ENCODE results near the gene EDIL3. TPM values are rescaled to one million over a fixed set of nuclear protein-coding genes. Genes with fewer than 3 reads are reported as not detected.

The EDIL3 gene
- total and polyA plus RNA-seq, 2 of the 8 experiments (the other 6 are each of a cell fraction or from before 2014, with no cell fraction given), result 14.7 to 47.2 TPM

DNA sequence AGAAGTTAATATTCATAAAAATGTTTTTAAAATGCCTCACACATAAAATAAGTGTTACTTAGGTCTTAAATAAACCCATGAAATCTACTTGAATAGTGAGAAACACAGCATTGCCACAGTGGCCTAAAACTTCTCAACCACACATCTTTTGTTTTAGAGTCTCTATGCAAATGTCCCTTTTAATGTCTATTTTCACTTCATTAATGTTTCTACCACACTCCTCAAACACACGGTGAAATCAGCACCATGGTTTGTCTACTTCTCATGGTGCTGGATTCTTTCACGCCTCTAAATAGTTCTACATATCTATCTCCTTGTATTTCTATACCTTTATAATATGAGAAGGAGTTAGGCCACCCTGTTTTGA lies 111.2 kb downstream of the EDIL3 start:
- no peak overlapping the region for H2AK5ac ChIP-seq (ENCODE audit: low read depth, low read length)
- H3K23ac ChIP-seq (ENCODE audit: insufficient read length), result no peak overlapping the region
- no peaks in the 10 kb centered on the region for H3K36me3 ChIP-seq (ENCODE audit: control insufficient read depth in 2 of 4, insufficient read depth in 4 of 4, low read length in 3 of 4)
- ChIA-PET CTCF (ENCODE audit: partially characterized antibody) (no interaction called here), POLR2A (ENCODE audit: partially characterized antibody) (no interaction called here)
- no peaks in the 10 kb centered on the region; the same call in 1 of the 2 replicates for H3K23me2 ChIP-seq (ENCODE audit: low read depth, low read length)
- no peak overlapping the region for H3K56ac ChIP-seq (replicated peaks; ENCODE audit: insufficient read length, low read depth, low read length)
- H3K27ac ChIP-seq (ENCODE audit: low read depth, low read length), result no peak overlapping the region
- no peak overlapping the region for H2BK20ac ChIP-seq (ENCODE audit: low read length)
- 86% methylated on average over 2 of the region's 2 CpGs; no CpG with 5 or more reads in 1 of the 2 experiments for WGBS, 2 experiments (ENCODE audit: extremely low coverage in 1 of 2, insufficient coverage in 1 of 2, insufficient read length in 1 of 2, insufficient replicate concordance in 2 of 2, low coverage in 1 of 2, low lambda C conversion rate in 2 of 2, missing lambda C conversion rate in 1 of 2)
- H4K5ac ChIP-seq (ENCODE audit: insufficient read length, low read depth, low read length), result no peak overlapping the region
- H3K9me3 ChIP-seq (ENCODE audit: insufficient read depth in 2 of 2, low read depth in 1 of 2, low read length in 1 of 2), result no peaks in the 10 kb centered on the region
- H2AFZ ChIP-seq (ENCODE audit: low read length), result no peak overlapping the region
- H3K79me1 ChIP-seq (ENCODE audit: low read depth, low read length), result no peaks in the 10 kb centered on the region
- H3K4me2 ChIP-seq (ENCODE audit: insufficient read depth in 1 of 2, low read depth in 2 of 2, low read length in 2 of 2), result no peak overlapping the region
- FAIRE-seq (no peak), DNase-seq (ENCODE audit: low read depth in 1 of 2, low spot score in 2 of 2) (no peak)
- H4K8ac ChIP-seq (ENCODE audit: extremely low read depth, insufficient read depth, low read length), result no peak overlapping the region
- peaks cover 0 to 4% (median 1%) of the 10 kb centered on the region in 4 experiments; a peak in 3 of 7 replicates for H3K4me1 ChIP-seq (replicated peaks in 1 of 4; ENCODE audit: control insufficient read depth in 3 of 4, insufficient read depth in 4 of 4, low read length in 3 of 4)
- no peak overlapping the region for H4K91ac ChIP-seq (replicated peaks; ENCODE audit: insufficient read length, low read length)
- no peak overlapping the region for H3K14ac ChIP-seq (ENCODE audit: insufficient read length)
- H2BK15ac ChIP-seq (ENCODE audit: low read length), result no peak overlapping the region
- no peak overlapping the region for H3K9ac ChIP-seq (replicated peaks in 1 of 4; ENCODE audit: extremely low read depth in 1 of 4, low read depth in 3 of 4, low read length in 3 of 4)
- H3K27me3 ChIP-seq (replicated peaks in 1 of 4; ENCODE audit: control insufficient read depth in 3 of 4, extremely low read depth in 1 of 4, insufficient read depth in 3 of 4, low read length in 3 of 4), result no peaks in the 10 kb centered on the region
- H3K79me2 ChIP-seq (ENCODE audit: control insufficient read depth in 1 of 2, insufficient read depth in 2 of 2, low read length in 2 of 2), result no peaks in the 10 kb centered on the region
- no peak overlapping the region for H2BK120ac ChIP-seq (replicated peaks; ENCODE audit: low read depth, low read length)
- TF ChIP-seq ATF3 (IDR thresholded peaks at IDR 0.05; ENCODE audit: insufficient read depth, low read depth, low read length) (no peak), FOSL1 (IDR thresholded peaks at IDR 0.05; ENCODE audit: insufficient read depth, low read depth, low read length) (no peak), NANOG (IDR thresholded peaks at IDR 0.05; ENCODE audit: insufficient read depth, low read depth, low read length, poor library complexity, severe bottlenecking) (no peak), SIN3A (conservative IDR thresholded peaks at IDR 0.05 in 1 of 2, IDR thresholded peaks at IDR 0.05 in 1 of 2; ENCODE audit: low read depth in 1 of 2, low read length in 2 of 2) (no peak), EGR1 (IDR thresholded peaks at IDR 0.05; ENCODE audit: borderline replicate concordance, low read depth, low read length) (no peak), SIRT6 (IDR thresholded peaks at IDR 0.05; ENCODE audit: low read length) (no peak), BACH1 (IDR thresholded peaks at IDR 0.05; ENCODE audit: low read length) (no peak), RNF2 (IDR thresholded peaks at IDR 0.05; ENCODE audit: borderline replicate concordance, low read depth, low read length, missing control alignments, poor library complexity, severe bottlenecking) (no peak), KDM4A (IDR thresholded peaks at IDR 0.05; ENCODE audit: low read depth, low read length, severe bottlenecking) (no peak), ATF2 (IDR thresholded peaks at IDR 0.05; ENCODE audit: low read length) (no peak)
- H2BK5ac ChIP-seq (ENCODE audit: low read depth, low read length), result no peak overlapping the region
- H2BK12ac ChIP-seq (ENCODE audit: low read depth, low read length), result no peak overlapping the region
- no peak overlapping the region for H3K18ac ChIP-seq (ENCODE audit: extremely low read depth, low read length)
- no peak overlapping the region for H3K4me3 ChIP-seq (ENCODE audit: extremely low read depth in 1 of 4, insufficient read depth in 2 of 4, low read depth in 3 of 4, low read length in 4 of 4)
- no peaks in the 10 kb centered on the region for H4K20me1 ChIP-seq (replicated peaks in 1 of 2; ENCODE audit: control insufficient read depth in 1 of 2, insufficient read depth in 2 of 2, low read length in 2 of 2)
- H3K4ac ChIP-seq (replicated peaks; ENCODE audit: insufficient read length, low read depth, low read length), result no peak overlapping the region

Data from H1 (cell line).